Suprapubic skin (tissue), 4 donors: ENCODE measurements around the gene PHYKPL.

Experiments used
- EP300 ChIP-seq: sonication (generic); formaldehyde crosslinking; IDR thresholded peaks from one replicate; pipeline ENCODE4 v1.6.1; 2017; ENCODE audit warnings: antibody characterized with exemption
- POLR2A ChIP-seq, 2 donors: fragments of 450-650 bp; IDR thresholded peaks; one replicate each; pipeline ENCODE4 v1.6.1; 2017; ENCODE audit warnings: antibody characterized with exemption in 2 of 2, mild to moderate bottlenecking in 2 of 2, moderate library complexity in 2 of 2
- POLR2AphosphoS5 ChIP-seq, 3 donors: sonication (generic); formaldehyde crosslinking; IDR thresholded peaks; one replicate each; pipeline ENCODE4 v1.6.1; 2017; ENCODE audit warnings: antibody characterized with exemption in 3 of 3
- TF ChIP-seq, protein P1 (sequence below), 2 donors: fragments of 200-600 bp in 1 of 2; fragments of 450-650 bp in 1 of 2; sonication (generic) in 1 of 2; IDR thresholded peaks; one replicate each; pipeline ENCODE4 v1.5.1; 2016 to 2019; ENCODE audit warnings: antibody characterized with exemption in 2 of 2, mild to moderate bottlenecking in 1 of 2, moderate library complexity in 1 of 2

- TF ChIP-seq, protein P1, sequence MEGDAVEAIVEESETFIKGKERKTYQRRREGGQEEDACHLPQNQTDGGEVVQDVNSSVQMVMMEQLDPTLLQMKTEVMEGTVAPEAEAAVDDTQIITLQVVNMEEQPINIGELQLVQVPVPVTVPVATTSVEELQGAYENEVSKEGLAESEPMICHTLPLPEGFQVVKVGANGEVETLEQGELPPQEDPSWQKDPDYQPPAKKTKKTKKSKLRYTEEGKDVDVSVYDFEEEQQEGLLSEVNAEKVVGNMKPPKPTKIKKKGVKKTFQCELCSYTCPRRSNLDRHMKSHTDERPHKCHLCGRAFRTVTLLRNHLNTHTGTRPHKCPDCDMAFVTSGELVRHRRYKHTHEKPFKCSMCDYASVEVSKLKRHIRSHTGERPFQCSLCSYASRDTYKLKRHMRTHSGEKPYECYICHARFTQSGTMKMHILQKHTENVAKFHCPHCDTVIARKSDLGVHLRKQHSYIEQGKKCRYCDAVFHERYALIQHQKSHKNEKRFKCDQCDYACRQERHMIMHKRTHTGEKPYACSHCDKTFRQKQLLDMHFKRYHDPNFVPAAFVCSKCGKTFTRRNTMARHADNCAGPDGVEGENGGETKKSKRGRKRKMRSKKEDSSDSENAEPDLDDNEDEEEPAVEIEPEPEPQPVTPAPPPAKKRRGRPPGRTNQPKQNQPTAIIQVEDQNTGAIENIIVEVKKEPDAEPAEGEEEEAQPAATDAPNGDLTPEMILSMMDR (IDR thresholded peaks at IDR 0.05) = no peak
- TF ChIP-seq POLR2AphosphoS5 (IDR thresholded peaks at IDR 0.05) (no peak), EP300 (no peak), POLR2A (IDR thresholded peaks at IDR 0.05) (no peak)
Measured at GRCh38 chr5:178238313-178238635, 5.7 kb upstream of the PHYKPL start.
